Vagina (tissue), 2 donors: ENCODE results near the gene FTH1.

Source experiments
- CTCF ChIP-seq, 3 experiments: fragments of 450-650 bp in 2 of 3; fragments of 200-600 bp in 1 of 3; sonication (generic) in 1 of 3; IDR thresholded peaks; one replicate each; pipeline ENCODE4 v1.5.1; 2017 to 2019; ENCODE audit warnings: antibody characterized with exemption in 3 of 3, mild to moderate bottlenecking in 2 of 3, moderate library complexity in 2 of 3
- POLR2AphosphoS5 ChIP-seq, 2 donors: sonication (generic); formaldehyde crosslinking; IDR thresholded peaks; one replicate each; pipeline ENCODE4 v1.9.0; 2017; ENCODE audit warnings: antibody characterized with exemption in 2 of 2, mild to moderate bottlenecking in 2 of 2, low read depth in 1 of 2; ENCODE audit not compliant: insufficient read depth in 1 of 2

DNA sequence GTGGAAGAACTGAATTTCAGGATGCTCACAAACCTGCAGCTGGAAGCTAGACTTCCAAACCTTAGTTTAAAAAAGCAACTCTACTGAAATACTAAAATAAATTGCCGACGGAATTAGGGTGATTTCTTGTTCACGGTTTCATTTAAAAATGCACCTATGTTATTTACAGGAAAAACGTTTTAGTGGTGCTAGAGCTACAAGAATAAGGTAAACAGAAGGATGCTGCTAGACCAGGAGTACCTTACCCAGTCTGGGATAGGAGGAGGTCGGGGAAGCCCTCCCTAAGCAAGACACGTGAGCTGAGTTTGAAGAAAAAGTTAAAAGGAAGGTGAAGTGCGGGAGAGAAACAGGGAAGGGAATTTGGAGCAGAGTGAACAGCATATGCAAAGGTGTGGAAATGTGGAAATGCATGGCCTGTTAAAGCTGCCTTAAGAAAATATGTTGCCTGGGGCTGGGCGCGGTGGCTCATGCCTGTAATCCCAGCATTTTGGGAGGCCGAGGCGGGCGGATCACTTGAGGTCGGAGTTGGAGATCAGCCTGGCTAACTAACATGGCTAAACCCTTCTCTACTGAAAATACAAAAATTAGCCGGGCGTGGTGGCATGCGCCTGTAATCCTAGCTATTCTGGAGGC is 1.4 kb upstream of the FTH1 start:
- no peak for TF ChIP-seq POLR2AphosphoS5 (IDR thresholded peaks at IDR 0.05; ENCODE audit: insufficient read depth in 1 of 2, low read depth in 1 of 2)
- TF ChIP-seq CTCF (IDR thresholded peaks at IDR 0.05) = no peak
